K562 (cell line): ENCODE measurements around the gene TP53I13. TPM values are rescaled to one million over a fixed set of nuclear protein-coding genes. Genes with fewer than 3 reads are reported as not detected.

Experiments
- CBFB ChIP-seq: sonication (generic); formaldehyde crosslinking; IDR thresholded peaks from 2 replicates; pipeline ENCODE4 v1.4.0; 2020; ENCODE audit warnings: mild to moderate bottlenecking, missing genetic modification reagents
- GTF2B ChIP-seq: IDR thresholded peaks from 2 replicates; pipeline ENCODE4 v1.6.1; 2011; ENCODE audit not compliant: insufficient read length; ENCODE audit errors: extremely low read depth
- HMGXB4 ChIP-seq: sonication (generic); formaldehyde crosslinking; IDR thresholded peaks from 2 replicates; pipeline ENCODE4 v1.8.1; 2023; ENCODE audit warnings: mild to moderate bottlenecking, missing genetic modification reagents
- JUN ChIP-seq, 2 experiments: sonication (generic) in 1 of 2; formaldehyde crosslinking in 1 of 2; IDR thresholded peaks; 2 replicates each; pipeline versions ENCODE4 v1.6.1 to v1.8.0; 2012 to 2022; ENCODE audit warnings: borderline replicate concordance in 2 of 2, mild to moderate bottlenecking in 2 of 2, improper control_type of control experiment in 1 of 2, low read depth in 1 of 2, low read length in 1 of 2, missing genetic modification reagents in 1 of 2
- MCM3 ChIP-seq: fragments of 450-650 bp; IDR thresholded peaks from 2 replicates; pipeline ENCODE4 v1.6.1; 2016
- OTX1 ChIP-seq: fragments of 450-650 bp; formaldehyde crosslinking; IDR thresholded peaks from 2 replicates; pipeline ENCODE4 v1.4.0; 2022; ENCODE audit warnings: mild to moderate bottlenecking
- PRPF4 ChIP-seq: fragments of 200-400 bp; formaldehyde crosslinking; IDR thresholded peaks from one replicate; pipeline ENCODE4 v1.6.1; 2017; ENCODE audit warnings: low read length, low read depth, mild to moderate bottlenecking; ENCODE audit not compliant: insufficient read depth, poor library complexity, severe bottlenecking
- SLC30A9 ChIP-seq: fragments of 250-450 bp; sonication (Bioruptor Pico); IDR thresholded peaks from 2 replicates; pipeline ENCODE4 v1.8.0; 2022; ENCODE audit warnings: mild to moderate bottlenecking, moderate library complexity
- SP1 ChIP-seq: sonication (generic); formaldehyde crosslinking; IDR thresholded peaks from 2 replicates; pipeline ENCODE4 v1.8.1; 2022; ENCODE audit warnings: mild to moderate bottlenecking, missing genetic modification reagents
- TCF3 ChIP-seq: sonication (generic); formaldehyde crosslinking; IDR thresholded peaks from 2 replicates; pipeline ENCODE4 v1.4.0; 2020; ENCODE audit warnings: mild to moderate bottlenecking, missing genetic modification reagents
- TCFL5 ChIP-seq: fragments of 250-450 bp; sonication (Bioruptor Pico); conservative IDR thresholded peaks from 2 replicates; pipeline ENCODE4 v1.6.1; 2021; ENCODE audit warnings: mild to moderate bottlenecking, moderate library complexity, matching md5 sums
- TFAP4 ChIP-seq: sonication (generic); formaldehyde crosslinking; IDR thresholded peaks from 2 replicates; pipeline ENCODE4 v1.8.0; 2022; ENCODE audit warnings: missing genetic modification reagents, mild to moderate bottlenecking, moderate library complexity, borderline replicate concordance
- ZBTB43 ChIP-seq: sonication (generic); formaldehyde crosslinking; IDR thresholded peaks from 2 replicates; pipeline ENCODE4 v1.8.0; 2023; ENCODE audit warnings: mild to moderate bottlenecking, missing genetic modification reagents
- ZMIZ1 ChIP-seq, 2 experiments: fragments of 150-350 bp in 1 of 2; IDR thresholded peaks; 2 replicates each; pipeline ENCODE4 v1.6.1; 2012 to 2016; ENCODE audit warnings: low read depth in 2 of 2, low read length in 2 of 2, mild to moderate bottlenecking in 1 of 2, moderate library complexity in 1 of 2
- ZNF23 ChIP-seq: fragments of 250-450 bp; sonication (Bioruptor Pico); IDR thresholded peaks from 2 replicates; pipeline ENCODE4 v1.4.0; 2020; ENCODE audit warnings: mild to moderate bottlenecking
- ZNF277 ChIP-seq: fragments of 250-450 bp; sonication (Bioruptor Pico); IDR thresholded peaks from 2 replicates; pipeline ENCODE4 v1.8.0; 2022; ENCODE audit warnings: inconsistent platforms, mild to moderate bottlenecking, moderate library complexity, borderline replicate concordance
- ZNF76 ChIP-seq: fragments of 250-450 bp; sonication (Bioruptor Pico); IDR thresholded peaks from 2 replicates; pipeline ENCODE4 v1.4.0; 2020; ENCODE audit warnings: mild to moderate bottlenecking, moderate library complexity, borderline replicate concordance
- polyA plus RNA-seq, 8 experiments: library from polyadenylated mRNA; depleted of rRNA in 4 of 8; stranded (reverse) in 5 of 8; unstranded in 3 of 8; fragments of >200 nt; fragmentation: Nextera tagmentation in 2 of 8; fragmentation: Illumina TruSeq in 1 of 8; extraction: Ambion mirVana in 2 of 8; extraction: Trizol in 1 of 8; gene quantifications; 2 replicates each; pipeline versions ENCODE4 v1.2.1 to v1.2.3, GENCODE V29; 2011 to 2014; ENCODE audit warnings: inconsistent platforms in 1 of 8, missing spikeins in 1 of 8
- total RNA-seq, 7 experiments: library from RNA; depleted of rRNA in 6 of 7; stranded (reverse); fragments of >200 nt in 6 of 7; fragmentation: Illumina TruSeq in 2 of 7; extraction: Trizol in 2 of 7; gene quantifications; 2 replicates each; pipeline versions ENCODE4 v1.2.1 to v1.2.3, GENCODE V29; 2011 to 2021; ENCODE audit warnings: low replicate concordance in 1 of 7

The TP53I13 gene
- total and polyA plus RNA-seq, 9 of the 15 experiments (the other 6 are each of a cell fraction or from before 2014, with no cell fraction given): 0.08 to 28.3 (median 9.1) TPM

- TF ChIP-seq ZNF277 (CRISPR knock-in tag): no peak
- TF ChIP-seq MCM3: no peak
- no peak for TF ChIP-seq OTX1 (CRISPR knock-in tag)
- no peak for TF ChIP-seq JUN (IDR thresholded peaks at IDR 0.05; ENCODE audit: borderline replicate concordance, low read depth, low read length)
- TF ChIP-seq JUN (CRISPR knock-in tag; IDR thresholded peaks at IDR 0.05; ENCODE audit: borderline replicate concordance): no peak
- no peak for TF ChIP-seq TCFL5
- no peak for TF ChIP-seq HMGXB4 (CRISPR knock-in tag)
- TF ChIP-seq SP1 (CRISPR knock-in tag): 0 out of 2 replicates have a peak, but pooled peaks have one; percentile 48
- TF ChIP-seq ZNF23 (CRISPR knock-in tag): no peak
- TF ChIP-seq TCF3 (CRISPR knock-in tag): peak; percentile 77
- peak in 1 of 2 experiments; percentile 61; a peak in 1 of 4 replicates for TF ChIP-seq ZMIZ1 (IDR thresholded peaks at IDR 0.05; ENCODE audit: low read depth in 2 of 2, low read length in 2 of 2)
- TF ChIP-seq CBFB: 0 out of 2 replicates have a peak, but pooled peaks have one; percentile 48
- TF ChIP-seq ZBTB43 (CRISPR knock-in tag): no peak
- TF ChIP-seq ZNF76 (CRISPR knock-in tag): no peak
- no peak for TF ChIP-seq SLC30A9 (CRISPR knock-in tag)
- TF ChIP-seq PRPF4: no peak
- TF ChIP-seq GTF2B: no peak
- TF ChIP-seq TFAP4: no peak
Measured at GRCh38 chr17:29557085-29557738, 11.3 kb upstream of the TP53I13 start (continued).
